Measurements from ENCODE around the gene MAFG. TPM values are rescaled to one million over a fixed set of nuclear protein-coding genes. Genes with fewer than 3 reads are reported as not detected.

MAFG gene
- total and polyA plus RNA-seq, 2 of the 13 experiments (the other 11 are each of a cell fraction or from before 2014, with no cell fraction given): 14.5 to 20.0 TPM

DNA sequence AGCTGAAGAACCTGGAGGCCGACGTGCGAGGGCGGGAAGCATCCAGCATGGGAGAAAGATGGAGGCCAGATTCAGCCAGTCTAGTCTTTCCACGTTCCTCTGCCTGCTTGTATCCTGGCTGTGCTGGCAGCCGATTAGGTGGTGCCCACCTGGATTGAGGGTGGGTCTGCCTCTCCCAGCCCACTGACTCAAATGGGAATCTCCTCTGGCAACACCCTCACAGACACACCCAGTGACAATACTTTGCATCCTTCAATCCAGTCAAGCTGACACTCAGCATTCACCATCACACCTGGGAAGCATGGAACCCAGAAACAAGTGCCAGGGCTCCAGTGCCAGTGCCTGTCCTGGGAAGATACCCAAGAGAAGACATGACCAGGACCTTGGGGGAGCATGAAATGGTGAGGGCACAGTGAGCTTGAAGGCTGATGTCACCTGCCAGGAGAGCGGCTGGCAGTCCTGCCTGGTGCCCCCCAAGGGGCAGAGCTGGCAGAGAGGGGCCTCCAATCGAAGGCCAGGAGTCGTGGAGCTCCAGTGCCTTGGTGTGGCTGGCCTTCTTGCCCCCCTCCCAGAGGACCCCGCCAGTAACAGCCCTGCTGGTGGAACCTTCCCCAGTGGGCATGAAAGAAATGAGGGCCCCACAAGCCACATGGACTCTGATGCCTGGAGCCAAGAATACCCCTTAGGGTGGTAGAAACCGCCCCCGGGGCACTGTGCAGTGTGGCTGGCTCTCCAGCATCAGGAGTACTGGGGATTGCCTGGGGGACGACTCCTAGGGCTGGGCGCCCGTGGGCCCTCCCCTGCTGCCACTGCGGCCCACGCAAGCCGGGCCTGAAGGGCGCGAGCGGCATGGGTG lies 26.1 kb downstream of the MAFG start (continued):
- TF ChIP-seq, protein P1, sequence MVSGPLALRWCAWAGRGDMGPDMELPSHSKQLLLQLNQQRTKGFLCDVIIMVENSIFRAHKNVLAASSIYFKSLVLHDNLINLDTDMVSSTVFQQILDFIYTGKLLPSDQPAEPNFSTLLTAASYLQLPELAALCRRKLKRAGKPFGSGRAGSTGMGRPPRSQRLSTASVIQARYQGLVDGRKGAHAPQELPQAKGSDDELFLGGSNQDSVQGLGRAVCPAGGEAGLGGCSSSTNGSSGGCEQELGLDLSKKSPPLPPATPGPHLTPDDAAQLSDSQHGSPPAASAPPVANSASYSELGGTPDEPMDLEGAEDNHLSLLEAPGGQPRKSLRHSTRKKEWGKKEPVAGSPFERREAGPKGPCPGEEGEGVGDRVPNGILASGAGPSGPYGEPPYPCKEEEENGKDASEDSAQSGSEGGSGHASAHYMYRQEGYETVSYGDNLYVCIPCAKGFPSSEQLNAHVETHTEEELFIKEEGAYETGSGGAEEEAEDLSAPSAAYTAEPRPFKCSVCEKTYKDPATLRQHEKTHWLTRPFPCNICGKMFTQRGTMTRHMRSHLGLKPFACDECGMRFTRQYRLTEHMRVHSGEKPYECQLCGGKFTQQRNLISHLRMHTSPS (CRISPR knock-in tag; IDR thresholded peaks at IDR 0.05; ENCODE audit: low read depth): no peak
- TF ChIP-seq, protein P2, sequence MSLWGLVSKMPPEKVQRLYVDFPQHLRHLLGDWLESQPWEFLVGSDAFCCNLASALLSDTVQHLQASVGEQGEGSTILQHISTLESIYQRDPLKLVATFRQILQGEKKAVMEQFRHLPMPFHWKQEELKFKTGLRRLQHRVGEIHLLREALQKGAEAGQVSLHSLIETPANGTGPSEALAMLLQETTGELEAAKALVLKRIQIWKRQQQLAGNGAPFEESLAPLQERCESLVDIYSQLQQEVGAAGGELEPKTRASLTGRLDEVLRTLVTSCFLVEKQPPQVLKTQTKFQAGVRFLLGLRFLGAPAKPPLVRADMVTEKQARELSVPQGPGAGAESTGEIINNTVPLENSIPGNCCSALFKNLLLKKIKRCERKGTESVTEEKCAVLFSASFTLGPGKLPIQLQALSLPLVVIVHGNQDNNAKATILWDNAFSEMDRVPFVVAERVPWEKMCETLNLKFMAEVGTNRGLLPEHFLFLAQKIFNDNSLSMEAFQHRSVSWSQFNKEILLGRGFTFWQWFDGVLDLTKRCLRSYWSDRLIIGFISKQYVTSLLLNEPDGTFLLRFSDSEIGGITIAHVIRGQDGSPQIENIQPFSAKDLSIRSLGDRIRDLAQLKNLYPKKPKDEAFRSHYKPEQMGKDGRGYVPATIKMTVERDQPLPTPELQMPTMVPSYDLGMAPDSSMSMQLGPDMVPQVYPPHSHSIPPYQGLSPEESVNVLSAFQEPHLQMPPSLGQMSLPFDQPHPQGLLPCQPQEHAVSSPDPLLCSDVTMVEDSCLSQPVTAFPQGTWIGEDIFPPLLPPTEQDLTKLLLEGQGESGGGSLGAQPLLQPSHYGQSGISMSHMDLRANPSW (CRISPR knock-in tag; IDR thresholded peaks at IDR 0.05; ENCODE audit: borderline replicate concordance): no peak
- TF ChIP-seq ZNF253 (CRISPR knock-in tag; IDR thresholded peaks at IDR 0.05; ENCODE audit: borderline replicate concordance): no peak
- TF ChIP-seq JUNB (CRISPR knock-in tag; IDR thresholded peaks at IDR 0.05; ENCODE audit: borderline replicate concordance): no peak
- no peak for TF ChIP-seq ZNF577 (CRISPR knock-in tag; IDR thresholded peaks at IDR 0.05; ENCODE audit: borderline replicate concordance, low read depth)
- no peak for TF ChIP-seq RFXANK (CRISPR knock-in tag; IDR thresholded peaks at IDR 0.05)
- TF ChIP-seq ZNF296 (CRISPR knock-in tag; conservative IDR thresholded peaks at IDR 0.05): no peak
- TF ChIP-seq ZBTB20 (CRISPR knock-in tag; IDR thresholded peaks at IDR 0.05; ENCODE audit: borderline replicate concordance, low read depth): no peak
- no peak for TF ChIP-seq PHF20 (CRISPR knock-in tag; IDR thresholded peaks at IDR 0.05)
- no peak for TF ChIP-seq NBN (conservative IDR thresholded peaks at IDR 0.05)
- no peak for TF ChIP-seq ZNF446 (CRISPR knock-in tag; IDR thresholded peaks at IDR 0.05)
- peak; percentile 21 for TF ChIP-seq GABPB1 (CRISPR knock-in tag; IDR thresholded peaks at IDR 0.05)
- TF ChIP-seq, protein P3, sequence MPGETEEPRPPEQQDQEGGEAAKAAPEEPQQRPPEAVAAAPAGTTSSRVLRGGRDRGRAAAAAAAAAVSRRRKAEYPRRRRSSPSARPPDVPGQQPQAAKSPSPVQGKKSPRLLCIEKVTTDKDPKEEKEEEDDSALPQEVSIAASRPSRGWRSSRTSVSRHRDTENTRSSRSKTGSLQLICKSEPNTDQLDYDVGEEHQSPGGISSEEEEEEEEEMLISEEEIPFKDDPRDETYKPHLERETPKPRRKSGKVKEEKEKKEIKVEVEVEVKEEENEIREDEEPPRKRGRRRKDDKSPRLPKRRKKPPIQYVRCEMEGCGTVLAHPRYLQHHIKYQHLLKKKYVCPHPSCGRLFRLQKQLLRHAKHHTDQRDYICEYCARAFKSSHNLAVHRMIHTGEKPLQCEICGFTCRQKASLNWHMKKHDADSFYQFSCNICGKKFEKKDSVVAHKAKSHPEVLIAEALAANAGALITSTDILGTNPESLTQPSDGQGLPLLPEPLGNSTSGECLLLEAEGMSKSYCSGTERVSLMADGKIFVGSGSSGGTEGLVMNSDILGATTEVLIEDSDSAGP (CRISPR knock-in tag; IDR thresholded peaks at IDR 0.05; ENCODE audit: borderline replicate concordance): no peak
- TF ChIP-seq HDAC1 (CRISPR knock-in tag; IDR thresholded peaks at IDR 0.05): no peak
- TF ChIP-seq HMGA1 (CRISPR knock-in tag; conservative IDR thresholded peaks at IDR 0.05): no peak
- no peak for TF ChIP-seq ZKSCAN5 (CRISPR knock-in tag; IDR thresholded peaks at IDR 0.05)
- no peak for TF ChIP-seq GLI4 (CRISPR knock-in tag; IDR thresholded peaks at IDR 0.05; ENCODE audit: borderline replicate concordance)
- 0 out of 2 replicates have a peak, but pooled peaks have one; percentile 10 for TF ChIP-seq ZNF556 (CRISPR knock-in tag; IDR thresholded peaks at IDR 0.05; ENCODE audit: borderline replicate concordance)
- TF ChIP-seq NFE2L2 (IDR thresholded peaks at IDR 0.05; ENCODE audit: low read length): no peak
- no peak for TF ChIP-seq SUZ12 (IDR thresholded peaks at IDR 0.05; ENCODE audit: low read depth, low read length)
- no peak for TF ChIP-seq TSC22D2 (CRISPR knock-in tag; IDR thresholded peaks at IDR 0.05; ENCODE audit: borderline replicate concordance)

All from HepG2 (cell line).